HepG2 (cell line): ENCODE measurements around the gene GBA3. TPM values are rescaled to one million over a fixed set of nuclear protein-coding genes. Genes with fewer than 3 reads are reported as not detected.

ENCODE experiments used
- ATAC-seq: fragments of 200-7000 bp; cut with Tn5 transposase; 3 replicates; pipeline ENCODE4 v1.9.1; 2020; ENCODE audit warnings: mild to moderate bottlenecking, moderate library complexity
- BruUV-seq: library from RNA; stranded (reverse); fragments of 400-500 nt; replicated peaks from 2 replicates; lab custom pipeline; 2021; lab: Mats Ljungman, UMichigan
- CTCF ChIA-PET: fragments of 300-600 bp; formaldehyde crosslinking; extraction: SDS; loops from one replicate; lab custom pipeline; 2021; ENCODE audit warnings: low total read pairs, inconsistent platforms, low intra/inter-chr PET ratio; lab: Yijun Ruan, JAX
- POLR2A ChIA-PET: fragments of 350-600 bp; sonication (Branson Sonifier 250); formaldehyde crosslinking; loops from one replicate; lab custom pipeline; 2020; ENCODE audit warnings: antibody characterized with exemption, inconsistent platforms; lab: Yijun Ruan, JAX
- DNase-seq: peaks from one replicate; pipeline ENCODE4 v3.0.0-alpha.2; 2015; ENCODE audit warnings: low spot score
- FAIRE-seq: peaks from 3 replicates; lab custom pipeline; 2011; peaks lifted over from hg19 to GRCh38; lab: Jason Lieb, UNC
- H2AFZ ChIP-seq: one replicate; pipeline ENCODE4 v1.6.1; 2011; ENCODE audit warnings: low read length, inconsistent platforms
- H3K27ac ChIP-seq: fragments of 300-600 bp; 3 replicates; pipeline ENCODE4 v1.8.0; 2011; ENCODE audit warnings: mixed run types, mild to moderate bottlenecking, mixed read lengths, low read length, inconsistent platforms; ENCODE audit not compliant: insufficient read depth; ENCODE audit errors: extremely low read length
- H3K27me3 ChIP-seq, 2 experiments: fragments of 200-600 bp in 1 of 2; 2 replicates in 1 of 2; 3 replicates in 1 of 2; pipeline versions ENCODE4 v1.6.0 to v1.8.0; 2011; ENCODE audit warnings: low read length in 2 of 2, mild to moderate bottlenecking in 2 of 2, moderate library complexity in 2 of 2, inconsistent platforms in 1 of 2; ENCODE audit not compliant: insufficient read depth in 2 of 2, control insufficient read depth in 1 of 2
- H3K36me3 ChIP-seq, 2 experiments: fragments of 200-600 bp in 1 of 2; replicated peaks in 1 of 2; 2 replicates in 1 of 2; 3 replicates in 1 of 2; pipeline versions ENCODE4 v1.5.1 to v1.8.0; 2011; ENCODE audit warnings: low read length in 2 of 2, inconsistent platforms in 1 of 2; ENCODE audit not compliant: insufficient read depth in 2 of 2, control insufficient read depth in 1 of 2
- H3K4me1 ChIP-seq: 2 replicates; pipeline ENCODE4 v1.5.1; 2012; ENCODE audit warnings: low read length, inconsistent platforms; ENCODE audit not compliant: insufficient read depth
- H3K4me2 ChIP-seq: 2 replicates; pipeline ENCODE4 v1.6.0; 2011; ENCODE audit warnings: low read depth, low read length, inconsistent platforms
- H3K4me3 ChIP-seq, 3 experiments: fragments of 200-600 bp in 1 of 3; sonication (generic), shearing (Covaris generic) in 1 of 3; replicated peaks in 1 of 3; 2 replicates each; pipeline ENCODE4 v1.5.1; 2011 to 2016; ENCODE audit warnings: low read length in 3 of 3, inconsistent platforms in 2 of 3, low read depth in 2 of 3, mild to moderate bottlenecking in 2 of 3, control low read depth in 1 of 3, mixed read lengths in 1 of 3; ENCODE audit not compliant: insufficient read depth in 1 of 3
- H3K79me2 ChIP-seq: one replicate; pipeline ENCODE4 v1.6.1; 2011; ENCODE audit warnings: low read length, inconsistent platforms; ENCODE audit not compliant: insufficient read depth
- H3K9ac ChIP-seq: 2 replicates; pipeline ENCODE4 v1.6.0; 2011; ENCODE audit warnings: mild to moderate bottlenecking, low read depth, low read length, inconsistent platforms; ENCODE audit not compliant: insufficient read depth
- H3K9me3 ChIP-seq: 2 replicates; pipeline ENCODE4 v1.5.1; 2012; ENCODE audit warnings: mild to moderate bottlenecking, low read length
- H4K20me1 ChIP-seq: 2 replicates; pipeline ENCODE4 v1.6.0; 2011; ENCODE audit warnings: inconsistent platforms, mild to moderate bottlenecking, low read length, moderate library complexity; ENCODE audit not compliant: insufficient read depth
- CBX5 ChIP-seq: sonication (generic); formaldehyde crosslinking; IDR thresholded peaks from 2 replicates; pipeline ENCODE4 v1.4.0; 2020; ENCODE audit warnings: missing genetic modification reagents, borderline replicate concordance
- EP300 ChIP-seq, 3 experiments: sonication (generic) in 1 of 3; formaldehyde crosslinking in 1 of 3; IDR thresholded peaks; 2 replicates each; pipeline versions ENCODE4 v1.5.1 to v1.6.1; 2011 to 2020; ENCODE audit warnings: low read depth in 2 of 3, low read length in 2 of 3, borderline replicate concordance in 1 of 3, improper control_type of control experiment in 1 of 3, mild to moderate bottlenecking in 1 of 3, missing genetic modification reagents in 1 of 3, moderate library complexity in 1 of 3
- JDP2 ChIP-seq: sonication (generic); formaldehyde crosslinking; IDR thresholded peaks from 2 replicates; pipeline ENCODE4 v1.8.1; 2022; ENCODE audit warnings: missing genetic modification reagents, borderline replicate concordance
- PRPF4 ChIP-seq: fragments of 200-400 bp; formaldehyde crosslinking; IDR thresholded peaks from 2 replicates; pipeline ENCODE4 v1.6.1; 2016; ENCODE audit warnings: low read length, low read depth; ENCODE audit not compliant: poor library complexity, severe bottlenecking
- RFX1 ChIP-seq: fragments of 450-650 bp; IDR thresholded peaks from 2 replicates; pipeline ENCODE4 v1.6.1; 2017
- YEATS2 ChIP-seq: sonication (generic); formaldehyde crosslinking; IDR thresholded peaks from 2 replicates; pipeline ENCODE4 v1.4.0; 2020; ENCODE audit warnings: missing genetic modification reagents, borderline replicate concordance
- ZNF251 ChIP-seq: sonication (generic); formaldehyde crosslinking; IDR thresholded peaks from 2 replicates; pipeline ENCODE4 v1.9.0; 2021; ENCODE audit warnings: mild to moderate bottlenecking, missing genetic modification reagents
- ZNF605 ChIP-seq: sonication (generic); formaldehyde crosslinking; IDR thresholded peaks from 2 replicates; pipeline ENCODE4 v1.8.0; 2022; ENCODE audit warnings: mild to moderate bottlenecking, missing genetic modification reagents
- ZNF609 ChIP-seq: sonication (generic); formaldehyde crosslinking; IDR thresholded peaks from 2 replicates; pipeline ENCODE4 v1.4.0; 2020; ENCODE audit warnings: mild to moderate bottlenecking, missing genetic modification reagents, borderline replicate concordance
- ZNF737 ChIP-seq: sonication (generic); formaldehyde crosslinking; IDR thresholded peaks from 2 replicates; pipeline ENCODE4 v1.5.0; 2020; ENCODE audit warnings: missing genetic modification reagents, mild to moderate bottlenecking, borderline replicate concordance
- WGBS: methylation state at CpG from one replicate; pipeline ENCODE4 v1.1.6; 2017; ENCODE audit warnings: low lambda C conversion rate; 5-methylcytosine and 5-hydroxymethylcytosine counted together
- in situ Hi-C: cut with HindIII; loops from 2 replicates; pipeline ENCODE4 v1.10.0; 2017; ENCODE audit warnings: low pct_unique_long_range_greater_than_20kb; ENCODE audit not compliant: extremely low pct_ligation_motif_present
- intact Hi-C: fragments of 100-400 bp; cut with micrococcal nuclease; formaldehyde crosslinking; loops from one replicate; pipeline ENCODE4 v1.10.0; 2022; ENCODE audit not compliant: unreplicated experiment
- polyA plus RNA-seq, 8 experiments: library from polyadenylated mRNA; depleted of rRNA in 3 of 8; stranded (reverse) in 7 of 8; unstranded in 1 of 8; fragments of >200 nt; fragmentation: Illumina TruSeq in 4 of 8; extraction: Trizol in 4 of 8; gene quantifications; 2 replicates each; pipeline versions ENCODE4 v1.2.1 to v1.2.3, GENCODE V29; 2011 to 2016; ENCODE audit warnings: low read depth in 4 of 8, missing spikeins in 1 of 8, mixed read lengths in 1 of 8; ENCODE audit not compliant: insufficient read depth in 1 of 8
- total RNA-seq, 5 experiments: library from RNA; depleted of rRNA; stranded (reverse); fragments of >200 nt; fragmentation: Illumina TruSeq; extraction: Trizol; gene quantifications; 2 replicates each; pipeline ENCODE4 v1.2.3, GENCODE V29; 2016; ENCODE audit warnings: low read depth in 1 of 5
- TF ChIP-seq, protein P1 (sequence below): sonication (generic); formaldehyde crosslinking; IDR thresholded peaks from 2 replicates; pipeline ENCODE4 v1.5.0; 2020; ENCODE audit warnings: mild to moderate bottlenecking, missing genetic modification reagents, borderline replicate concordance

GBA3 gene
- total and polyA plus RNA-seq, 2 of the 13 experiments (the other 11 are each of a cell fraction or from before 2014, with no cell fraction given), result 0.18 TPM; not detected in 1

GRCh38 chr4:22670956-22671355 lies 21.8 kb upstream of the GBA3 start:
- in situ Hi-C loops, result no loop called here
- POLR2A ChIA-PET, result no interaction called here
- intact Hi-C loops, result loop anchor here (5.0 kb wide), 1 partner anchor 726 kb away; no protein-coding TSS in a partner anchor
- H4K20me1 ChIP-seq, result no peaks in the 10 kb centered on the region
- FAIRE-seq (no peak), ATAC-seq (no peak), DNase-seq (no peak)
- H3K9me3 ChIP-seq, result no peaks in the 10 kb centered on the region
- H3K36me3 ChIP-seq, result no peaks in the 10 kb centered on the region
- no peak overlapping the region for H2AFZ ChIP-seq
- H3K4me2 ChIP-seq, result no peak overlapping the region
- no peak overlapping the region for H3K27ac ChIP-seq
- H3K9ac ChIP-seq, result no peak overlapping the region
- H3K4me1 ChIP-seq, result no peaks in the 10 kb centered on the region
- H3K27me3 ChIP-seq, result no peaks in the 10 kb centered on the region
- BruUV-seq, result no TSS peak
- H3K4me3 ChIP-seq, result no peak overlapping the region
- no peaks in the 10 kb centered on the region for H3K79me2 ChIP-seq
- 3% methylated on average over 1 of the region's 1 CpG for WGBS
- CTCF ChIA-PET, result no interaction called here
- TF ChIP-seq RFX1 (no peak), PRPF4 (no peak), JDP2 (CRISPR knock-in tag) (no peak), CBX5 (no peak), EP300 (IDR thresholded peaks at IDR 0.05; ENCODE audit: low read depth in 2 of 2, low read length in 2 of 2) (no peak), EP300 (CRISPR knock-in tag; IDR thresholded peaks at IDR 0.05; ENCODE audit: borderline replicate concordance) (no peak), ZNF609 (CRISPR knock-in tag) (no peak), YEATS2 (no peak), ZNF605 (CRISPR knock-in tag) (no peak), ZNF251 (no peak), ZNF737 (no peak)
- TF ChIP-seq, protein P1, sequence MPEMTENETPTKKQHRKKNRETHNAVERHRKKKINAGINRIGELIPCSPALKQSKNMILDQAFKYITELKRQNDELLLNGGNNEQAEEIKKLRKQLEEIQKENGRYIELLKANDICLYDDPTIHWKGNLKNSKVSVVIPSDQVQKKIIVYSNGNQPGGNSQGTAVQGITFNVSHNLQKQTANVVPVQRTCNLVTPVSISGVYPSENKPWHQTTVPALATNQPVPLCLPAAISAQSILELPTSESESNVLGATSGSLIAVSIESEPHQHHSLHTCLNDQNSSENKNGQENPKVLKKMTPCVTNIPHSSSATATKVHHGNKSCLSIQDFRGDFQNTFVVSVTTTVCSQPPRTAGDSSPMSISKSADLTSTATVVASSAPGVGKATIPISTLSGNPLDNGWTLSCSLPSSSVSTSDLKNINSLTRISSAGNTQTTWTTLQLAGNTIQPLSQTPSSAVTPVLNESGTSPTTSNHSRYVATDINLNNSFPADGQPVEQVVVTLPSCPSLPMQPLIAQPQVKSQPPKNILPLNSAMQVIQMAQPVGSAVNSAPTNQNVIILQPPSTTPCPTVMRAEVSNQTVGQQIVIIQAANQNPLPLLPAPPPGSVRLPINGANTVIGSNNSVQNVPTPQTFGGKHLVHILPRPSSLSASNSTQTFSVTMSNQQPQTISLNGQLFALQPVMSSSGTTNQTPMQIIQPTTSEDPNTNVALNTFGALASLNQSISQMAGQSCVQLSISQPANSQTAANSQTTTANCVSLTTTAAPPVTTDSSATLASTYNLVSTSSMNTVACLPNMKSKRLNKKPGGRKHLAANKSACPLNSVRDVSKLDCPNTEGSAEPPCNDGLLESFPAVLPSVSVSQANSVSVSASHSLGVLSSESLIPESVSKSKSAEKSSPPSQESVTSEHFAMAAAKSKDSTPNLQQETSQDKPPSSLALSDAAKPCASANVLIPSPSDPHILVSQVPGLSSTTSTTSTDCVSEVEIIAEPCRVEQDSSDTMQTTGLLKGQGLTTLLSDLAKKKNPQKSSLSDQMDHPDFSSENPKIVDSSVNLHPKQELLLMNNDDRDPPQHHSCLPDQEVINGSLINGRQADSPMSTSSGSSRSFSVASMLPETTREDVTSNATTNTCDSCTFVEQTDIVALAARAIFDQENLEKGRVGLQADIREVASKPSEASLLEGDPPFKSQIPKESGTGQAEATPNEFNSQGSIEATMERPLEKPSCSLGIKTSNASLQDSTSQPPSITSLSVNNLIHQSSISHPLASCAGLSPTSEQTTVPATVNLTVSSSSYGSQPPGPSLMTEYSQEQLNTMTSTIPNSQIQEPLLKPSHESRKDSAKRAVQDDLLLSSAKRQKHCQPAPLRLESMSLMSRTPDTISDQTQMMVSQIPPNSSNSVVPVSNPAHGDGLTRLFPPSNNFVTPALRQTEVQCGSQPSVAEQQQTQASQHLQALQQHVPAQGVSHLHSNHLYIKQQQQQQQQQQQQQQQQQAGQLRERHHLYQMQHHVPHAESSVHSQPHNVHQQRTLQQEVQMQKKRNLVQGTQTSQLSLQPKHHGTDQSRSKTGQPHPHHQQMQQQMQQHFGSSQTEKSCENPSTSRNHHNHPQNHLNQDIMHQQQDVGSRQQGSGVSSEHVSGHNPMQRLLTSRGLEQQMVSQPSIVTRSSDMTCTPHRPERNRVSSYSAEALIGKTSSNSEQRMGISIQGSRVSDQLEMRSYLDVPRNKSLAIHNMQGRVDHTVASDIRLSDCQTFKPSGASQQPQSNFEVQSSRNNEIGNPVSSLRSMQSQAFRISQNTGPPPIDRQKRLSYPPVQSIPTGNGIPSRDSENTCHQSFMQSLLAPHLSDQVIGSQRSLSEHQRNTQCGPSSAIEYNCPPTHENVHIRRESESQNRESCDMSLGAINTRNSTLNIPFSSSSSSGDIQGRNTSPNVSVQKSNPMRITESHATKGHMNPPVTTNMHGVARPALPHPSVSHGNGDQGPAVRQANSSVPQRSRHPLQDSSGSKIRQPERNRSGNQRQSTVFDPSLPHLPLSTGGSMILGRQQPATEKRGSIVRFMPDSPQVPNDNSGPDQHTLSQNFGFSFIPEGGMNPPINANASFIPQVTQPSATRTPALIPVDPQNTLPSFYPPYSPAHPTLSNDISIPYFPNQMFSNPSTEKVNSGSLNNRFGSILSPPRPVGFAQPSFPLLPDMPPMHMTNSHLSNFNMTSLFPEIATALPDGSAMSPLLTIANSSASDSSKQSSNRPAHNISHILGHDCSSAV (CRISPR knock-in tag), result no peak
